Measurements from ENCODE around the gene TNK1. TPM values are rescaled to one million over a fixed set of nuclear protein-coding genes. Genes with fewer than 3 reads are reported as not detected.
A peak's percentile ranks its signal among the peaks of the same experiment; 100 is the strongest.

Gene TNK1
- total and polyA plus RNA-seq, 12 donors: 1.1 to 4.4 (median 2.1) TPM

- no peaks in the 10 kb centered on the region for H3K36me3 ChIP-seq
- H3K4me1 ChIP-seq: peaks cover 24 to 65% (median 52%) of the 10 kb centered on the region in 9 donors
- WGBS, 2 donors: 54 to 57% methylated on average over 11 of the region's 11 CpGs
- no peaks in the 10 kb centered on the region for H3K9me3 ChIP-seq
- TF ChIP-seq, protein P1, sequence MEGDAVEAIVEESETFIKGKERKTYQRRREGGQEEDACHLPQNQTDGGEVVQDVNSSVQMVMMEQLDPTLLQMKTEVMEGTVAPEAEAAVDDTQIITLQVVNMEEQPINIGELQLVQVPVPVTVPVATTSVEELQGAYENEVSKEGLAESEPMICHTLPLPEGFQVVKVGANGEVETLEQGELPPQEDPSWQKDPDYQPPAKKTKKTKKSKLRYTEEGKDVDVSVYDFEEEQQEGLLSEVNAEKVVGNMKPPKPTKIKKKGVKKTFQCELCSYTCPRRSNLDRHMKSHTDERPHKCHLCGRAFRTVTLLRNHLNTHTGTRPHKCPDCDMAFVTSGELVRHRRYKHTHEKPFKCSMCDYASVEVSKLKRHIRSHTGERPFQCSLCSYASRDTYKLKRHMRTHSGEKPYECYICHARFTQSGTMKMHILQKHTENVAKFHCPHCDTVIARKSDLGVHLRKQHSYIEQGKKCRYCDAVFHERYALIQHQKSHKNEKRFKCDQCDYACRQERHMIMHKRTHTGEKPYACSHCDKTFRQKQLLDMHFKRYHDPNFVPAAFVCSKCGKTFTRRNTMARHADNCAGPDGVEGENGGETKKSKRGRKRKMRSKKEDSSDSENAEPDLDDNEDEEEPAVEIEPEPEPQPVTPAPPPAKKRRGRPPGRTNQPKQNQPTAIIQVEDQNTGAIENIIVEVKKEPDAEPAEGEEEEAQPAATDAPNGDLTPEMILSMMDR (IDR thresholded peaks at IDR 0.05): no peak
- peaks cover 0 to 42% (median 12%) of the 10 kb centered on the region in 7 donors for H3K27me3 ChIP-seq
- DNase-seq: no peak
- intact Hi-C loops (cut with DNase I): loop anchor here (1.0 to 10.0 kb wide), 13 partner anchors 15 to 148 kb away; partner anchors contain the start of genes KCTD11 (in 5 of the 10), TMEM95 (in 4 of the 10), ZBTB4 (in 3 of the 10) and SENP3 (in 2 of the 10)
- peak overlapping the region in 9 of 10 donors; percentile 43 to 66 (median 54) for H3K4me3 ChIP-seq
- peak overlapping the region in 5 of 10 donors; percentile 47 to 78 (median 70) for H3K27ac ChIP-seq
- ATAC-seq: no peak
These were observed 58.0 kb downstream of the TNK1 start for GRCh38 chr17:7438656-7439460.

Other genes with a start within 250 kb of the TNK1 start
Only the 30 nearest of the 38 such genes appear.
- gene DLG4, start 161.3 kb upstream of the TNK1 start, total RNA-seq: 10 to 100 TPM; 13.0 to 22.1 (median 16.7) TPM
- 10 to 100 TPM in 1 of 2 donors, 1 to 10 TPM in 1; 5.4 to 27.8 TPM for gene DLG4, start 161.3 kb upstream of the TNK1 start, polyA plus RNA-seq
- 1,000 to 10,000 TPM in 7 of 10 donors, 100 to 1,000 TPM in 3; 951 to 2,054 (median 1,322) TPM for gene ACADVL, start 161.2 kb upstream of the TNK1 start, total RNA-seq
- gene ACADVL, start 161.2 kb upstream of the TNK1 start, polyA plus RNA-seq: 1,000 to 10,000 TPM in 1 of 2 donors, 100 to 1,000 TPM in 1; 807 to 4,806 TPM
- 10 to 100 TPM; 14.1 to 25.6 (median 18.0) TPM for gene DVL2, start 146.6 kb upstream of the TNK1 start, total RNA-seq
- gene DVL2, start 146.6 kb upstream of the TNK1 start, polyA plus RNA-seq: 10 to 100 TPM in 1 of 2 donors, 1 to 10 TPM in 1; 10.0 to 23.0 TPM
- 10 to 100 TPM; 17.7 to 24.5 (median 22.6) TPM for gene PHF23, start 141.6 kb upstream of the TNK1 start, total RNA-seq
- 10 to 100 TPM; 16.1 to 25.0 TPM for gene PHF23, start 141.6 kb upstream of the TNK1 start, polyA plus RNA-seq
- gene GABARAP, start 138.6 kb upstream of the TNK1 start, total RNA-seq: 100 to 1,000 TPM; 440 to 567 (median 501) TPM
- 100 to 1,000 TPM; 540 to 733 TPM for gene GABARAP, start 138.6 kb upstream of the TNK1 start, polyA plus RNA-seq
- gene CTDNEP1, start 129.4 kb upstream of the TNK1 start, total RNA-seq: 100 to 1,000 TPM in 8 of 10 donors, 10 to 100 TPM in 2; 94.6 to 135 (median 110) TPM
- gene CTDNEP1, start 129.4 kb upstream of the TNK1 start, polyA plus RNA-seq: 100 to 1,000 TPM in 1 of 2 donors, 10 to 100 TPM in 1; 56.3 to 116 TPM
- 100 to 1,000 TPM in 1 of 10 donors, 10 to 100 TPM in 9; 30.8 to 110 (median 54.8) TPM for gene ELP5, start 128.9 kb upstream of the TNK1 start, total RNA-seq
- gene ELP5, start 128.9 kb upstream of the TNK1 start, polyA plus RNA-seq: 10 to 100 TPM; 29.0 to 41.4 TPM
- gene CLDN7, start 118.6 kb upstream of the TNK1 start, total RNA-seq: 1 to 10 TPM in 3 of 10 donors, under 1 TPM in 7; 0.39 to 2.5 (median 0.80) TPM
- gene CLDN7, start 118.6 kb upstream of the TNK1 start, polyA plus RNA-seq: 1 to 10 TPM; 1.3 to 1.6 TPM
- 100 to 1,000 TPM in 9 of 10 donors, 10 to 100 TPM in 1; 98.1 to 186 (median 177) TPM for gene SLC2A4, start 99.4 kb upstream of the TNK1 start, total RNA-seq
- 100 to 1,000 TPM in 1 of 2 donors, 10 to 100 TPM in 1; 41.8 to 140 TPM for gene SLC2A4, start 99.4 kb upstream of the TNK1 start, polyA plus RNA-seq
- 1 to 10 TPM in 7 of 10 donors, under 1 TPM in 3; 0.42 to 1.9 (median 1.2) TPM for gene YBX2, start 86.5 kb upstream of the TNK1 start, total RNA-seq
- 1 to 10 TPM in 1 of 2 donors, under 1 TPM in 1; 0.49 to 2.6 TPM for gene YBX2, start 86.5 kb upstream of the TNK1 start, polyA plus RNA-seq
- 100 to 1,000 TPM; 197 to 444 (median 248) TPM for gene EIF5A, start 73.5 kb upstream of the TNK1 start, total RNA-seq
- gene EIF5A, start 73.5 kb upstream of the TNK1 start, polyA plus RNA-seq: 100 to 1,000 TPM; 457 to 716 TPM
- gene GPS2, start 65.7 kb upstream of the TNK1 start, total RNA-seq: 10 to 100 TPM; 49.1 to 81.1 (median 57.4) TPM
- gene GPS2, start 65.7 kb upstream of the TNK1 start, polyA plus RNA-seq: 100 to 1,000 TPM; 103 to 105 TPM
- 10 to 100 TPM; 21.7 to 45.9 (median 28.7) TPM for gene NEURL4, start 51.8 kb upstream of the TNK1 start, total RNA-seq
- 10 to 100 TPM; 22.4 to 55.5 TPM for gene NEURL4, start 51.8 kb upstream of the TNK1 start, polyA plus RNA-seq
- 10 to 100 TPM in 7 of 10 donors, 1 to 10 TPM in 3; 7.4 to 23.4 (median 16.7) TPM for gene ACAP1, start 44.6 kb upstream of the TNK1 start, total RNA-seq
- 1 to 10 TPM; 2.4 to 9.7 TPM for gene ACAP1, start 44.6 kb upstream of the TNK1 start, polyA plus RNA-seq
- gene KCTD11, start 28.9 kb upstream of the TNK1 start, total RNA-seq: 1 to 10 TPM; 4.3 to 8.5 (median 5.3) TPM
- 1 to 10 TPM; 4.5 to 6.6 TPM for gene KCTD11, start 28.9 kb upstream of the TNK1 start, polyA plus RNA-seq
- under 1 TPM in 1 of 10 donors, not detected in 9; 0.39 TPM for gene TMEM95, start 25.9 kb upstream of the TNK1 start, total RNA-seq
- not detected for gene TMEM95, start 25.9 kb upstream of the TNK1 start, polyA plus RNA-seq
- 10 to 100 TPM; 14.4 to 28.7 (median 17.1) TPM for gene PLSCR3, start 13.4 kb downstream of the TNK1 start, total RNA-seq
- 10 to 100 TPM; 23.3 to 32.9 TPM for gene PLSCR3, start 13.4 kb downstream of the TNK1 start, polyA plus RNA-seq
- 10 to 100 TPM; 61.8 to 83.2 (median 74.2) TPM for gene TMEM256, start 23.0 kb downstream of the TNK1 start, total RNA-seq
- gene TMEM256, start 23.0 kb downstream of the TNK1 start, polyA plus RNA-seq: 100 to 1,000 TPM in 1 of 2 donors, 10 to 100 TPM in 1; 89.1 to 169 TPM
- gene NLGN2, start 26.8 kb downstream of the TNK1 start, total RNA-seq: 10 to 100 TPM in 2 of 10 donors, 1 to 10 TPM in 8; 3.6 to 15.8 (median 6.4) TPM
- gene NLGN2, start 26.8 kb downstream of the TNK1 start, polyA plus RNA-seq: 1 to 10 TPM; 7.3 to 7.6 TPM
- gene SPEM1, start 39.2 kb downstream of the TNK1 start, total RNA-seq: not detected
- gene SPEM1, start 39.2 kb downstream of the TNK1 start, polyA plus RNA-seq: not detected
- not detected for gene SPEM2, start 44.5 kb downstream of the TNK1 start, total RNA-seq
- gene SPEM2, start 44.5 kb downstream of the TNK1 start, polyA plus RNA-seq: not detected
- not detected for gene SPEM3, start 47.8 kb downstream of the TNK1 start, total RNA-seq
- not detected for gene SPEM3, start 47.8 kb downstream of the TNK1 start, polyA plus RNA-seq
- gene TMEM102, start 54.3 kb downstream of the TNK1 start, total RNA-seq: 1 to 10 TPM; 1.2 to 3.5 (median 2.2) TPM
- 1 to 10 TPM; 2.0 to 4.2 TPM for gene TMEM102, start 54.3 kb downstream of the TNK1 start, polyA plus RNA-seq
- gene FGF11, start 58.4 kb downstream of the TNK1 start, total RNA-seq: 10 to 100 TPM in 2 of 10 donors, 1 to 10 TPM in 8; 4.6 to 15.9 (median 8.1) TPM
- gene FGF11, start 58.4 kb downstream of the TNK1 start, polyA plus RNA-seq: 1 to 10 TPM; 2.0 to 7.2 TPM
- 10 to 100 TPM in 6 of 10 donors, 1 to 10 TPM in 4; 5.4 to 13.1 (median 10.3) TPM for gene CHRNB1, start 64.0 kb downstream of the TNK1 start, total RNA-seq
- gene CHRNB1, start 64.0 kb downstream of the TNK1 start, polyA plus RNA-seq: 10 to 100 TPM; 10.2 to 25.4 TPM
- gene ZBTB4, start 98.5 kb downstream of the TNK1 start, total RNA-seq: 10 to 100 TPM; 58.9 to 80.1 (median 69.4) TPM
- 10 to 100 TPM; 17.8 to 34.2 TPM for gene ZBTB4, start 98.5 kb downstream of the TNK1 start, polyA plus RNA-seq
- not detected for gene SLC35G6, start 100.4 kb downstream of the TNK1 start, total RNA-seq
- gene SLC35G6, start 100.4 kb downstream of the TNK1 start, polyA plus RNA-seq: not detected
- gene POLR2A, start 103.3 kb downstream of the TNK1 start, total RNA-seq: 10 to 100 TPM; 40.5 to 61.7 (median 48.8) TPM
- 10 to 100 TPM in 1 of 2 donors, 1 to 10 TPM in 1; 8.4 to 24.7 TPM for gene POLR2A, start 103.3 kb downstream of the TNK1 start, polyA plus RNA-seq
- gene TNFSF12, start 168.0 kb downstream of the TNK1 start, total RNA-seq: 10 to 100 TPM; 21.7 to 44.3 (median 26.9) TPM
- 10 to 100 TPM; 20.6 to 51.0 TPM for gene TNFSF12, start 168.0 kb downstream of the TNK1 start, polyA plus RNA-seq
- gene TNFSF13, start 177.7 kb downstream of the TNK1 start, total RNA-seq: 10 to 100 TPM in 2 of 10 donors, 1 to 10 TPM in 8; 4.1 to 25.0 (median 6.9) TPM
- gene TNFSF13, start 177.7 kb downstream of the TNK1 start, polyA plus RNA-seq: 1 to 10 TPM; 7.5 to 8.0 TPM